Stomach (tissue), 9 donors: ENCODE measurements around the gene RANBP10. TPM values are rescaled to one million over a fixed set of nuclear protein-coding genes. Genes with fewer than 3 reads are reported as not detected.

Experiments
- DNase-seq, 2 donors: peaks; one replicate each; pipeline versions ENCODE4 v3.0.0 to v3.0.0-alpha.2; 2013 to 2019
- H3K27ac ChIP-seq, 5 donors: fragments of 200-600 bp in 4 of 5; sonication (generic) in 4 of 5; one replicate each; pipeline ENCODE4 v1.5.1; 2013 to 2019; ENCODE audit warnings: mild to moderate bottlenecking in 1 of 5, moderate library complexity in 1 of 5
- H3K27me3 ChIP-seq, 3 donors: fragments of 200-600 bp; sonication (generic); one replicate each; pipeline ENCODE4 v1.5.1; 2017 to 2019; ENCODE audit warnings: mixed run types in 1 of 3
- H3K36me3 ChIP-seq, 4 donors: fragments of 200-600 bp; sonication (generic); 1 replicate in 3 of 4; 2 replicates in 1 of 4; pipeline ENCODE4 v1.5.1; 2016 to 2019
- H3K4me1 ChIP-seq, 4 donors: fragments of 200-600 bp; sonication (generic); one replicate each; pipeline ENCODE4 v1.5.1; 2016 to 2019
- H3K4me3 ChIP-seq, 4 donors: fragments of 200-600 bp; sonication (generic) in 3 of 4; one replicate each; pipeline ENCODE4 v1.5.1; 2016 to 2019; ENCODE audit warnings: mild to moderate bottlenecking in 1 of 4
- H3K9me3 ChIP-seq, 4 donors: fragments of 200-600 bp; sonication (generic); one replicate each; pipeline ENCODE4 v1.5.1; 2016 to 2019
- EP300 ChIP-seq: sonication (generic); formaldehyde crosslinking; IDR thresholded peaks from one replicate; pipeline ENCODE4 v1.6.1; 2017; ENCODE audit warnings: antibody characterized with exemption
- POLR2A ChIP-seq, 4 donors: fragments of 450-650 bp; IDR thresholded peaks; one replicate each; pipeline ENCODE4 v1.6.1; 2016; ENCODE audit warnings: antibody characterized with exemption in 4 of 4, control low read depth in 2 of 4, mild to moderate bottlenecking in 1 of 4, moderate library complexity in 1 of 4
- POLR2AphosphoS5 ChIP-seq, 3 donors: sonication (generic); formaldehyde crosslinking; IDR thresholded peaks; one replicate each; pipeline ENCODE4 v1.6.1; 2016; ENCODE audit warnings: antibody characterized with exemption in 3 of 3
- WGBS, 5 donors: extraction: QIAGEN DNeasy Blood & Tissue Kit in 3 of 5; methylation state at CpG; one replicate each; pipeline versions ENCODE4 v1.1.5 to v1.1.7; 2013 to 2018; 5-methylcytosine and 5-hydroxymethylcytosine counted together
- intact Hi-C: fragments of 100-400 bp; cut with DNase I; formaldehyde crosslinking; loops from one replicate; pipeline ENCODE4 v1.15.1; 2023; ENCODE audit warnings: low total_unique reads
- polyA plus RNA-seq, 3 donors: library from polyadenylated mRNA; stranded (reverse); fragments of 200-250 nt; gene quantifications; one replicate each; pipeline ENCODE4 v1.2.3, GENCODE V29; 2013
- total RNA-seq, 5 donors: library from RNA; depleted of rRNA; stranded (reverse); fragments of >200 nt; gene quantifications; one replicate each; pipeline versions ENCODE4 v1.1.0 to v1.2.3, GENCODE V29; 2014 to 2016
- TF ChIP-seq, protein P1 (sequence below), 7 experiments: fragments of 450-650 bp in 4 of 7; fragments of 200-600 bp in 3 of 7; sonication (generic) in 3 of 7; IDR thresholded peaks; one replicate each; pipeline ENCODE4 v1.5.1; 2016 to 2019; ENCODE audit warnings: antibody characterized with exemption in 7 of 7, control low read depth in 2 of 7, mild to moderate bottlenecking in 1 of 7
- donor health status: healthy with polysubstance abuse.
- donor health status: Bipolar disorder and iron deficiency.
- donor health status: healthy.

The RANBP10 gene
- total and polyA plus RNA-seq, 8 donors = 2.9 to 37.3 (median 8.0) TPM

DNA sequence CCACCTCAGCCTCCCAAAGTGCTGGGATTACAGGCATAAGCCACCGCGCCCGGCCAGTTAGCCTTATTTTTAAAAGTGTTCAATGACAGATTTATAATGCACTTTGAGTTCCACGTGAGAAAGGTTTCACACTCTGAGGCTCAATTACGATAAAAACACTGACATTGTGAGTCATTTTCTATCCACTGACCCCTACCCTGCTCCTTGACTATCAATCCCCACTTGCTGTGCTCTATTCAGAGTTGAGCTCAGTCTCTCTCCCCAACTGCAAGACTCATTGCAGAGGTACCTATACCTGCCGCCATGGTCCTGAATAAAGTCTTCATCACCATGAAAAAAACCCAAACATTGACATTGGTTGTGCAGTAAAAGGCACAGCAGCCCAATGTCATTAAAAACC is 95.8 kb downstream of the RANBP10 start:
- Histone ChIP-seq H3K9me3 (no peaks in the 10 kb centered on the region), H3K27me3 (no peaks in the 10 kb centered on the region), H3K4me3 (no peak overlapping the region), H3K36me3 (no peaks in the 10 kb centered on the region), H3K4me1 (peaks cover 0 to 29% (median 6%) of the 10 kb centered on the region in 4 donors), H3K27ac (no peak overlapping the region)
- WGBS, 5 donors = 91 to 99% (median 95%) methylated on average over 6 of the region's 6 CpGs
- no peak for TF ChIP-seq EP300
- TF ChIP-seq POLR2AphosphoS5 (IDR thresholded peaks at IDR 0.05) = no peak
- TF ChIP-seq, protein P1, sequence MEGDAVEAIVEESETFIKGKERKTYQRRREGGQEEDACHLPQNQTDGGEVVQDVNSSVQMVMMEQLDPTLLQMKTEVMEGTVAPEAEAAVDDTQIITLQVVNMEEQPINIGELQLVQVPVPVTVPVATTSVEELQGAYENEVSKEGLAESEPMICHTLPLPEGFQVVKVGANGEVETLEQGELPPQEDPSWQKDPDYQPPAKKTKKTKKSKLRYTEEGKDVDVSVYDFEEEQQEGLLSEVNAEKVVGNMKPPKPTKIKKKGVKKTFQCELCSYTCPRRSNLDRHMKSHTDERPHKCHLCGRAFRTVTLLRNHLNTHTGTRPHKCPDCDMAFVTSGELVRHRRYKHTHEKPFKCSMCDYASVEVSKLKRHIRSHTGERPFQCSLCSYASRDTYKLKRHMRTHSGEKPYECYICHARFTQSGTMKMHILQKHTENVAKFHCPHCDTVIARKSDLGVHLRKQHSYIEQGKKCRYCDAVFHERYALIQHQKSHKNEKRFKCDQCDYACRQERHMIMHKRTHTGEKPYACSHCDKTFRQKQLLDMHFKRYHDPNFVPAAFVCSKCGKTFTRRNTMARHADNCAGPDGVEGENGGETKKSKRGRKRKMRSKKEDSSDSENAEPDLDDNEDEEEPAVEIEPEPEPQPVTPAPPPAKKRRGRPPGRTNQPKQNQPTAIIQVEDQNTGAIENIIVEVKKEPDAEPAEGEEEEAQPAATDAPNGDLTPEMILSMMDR (IDR thresholded peaks at IDR 0.05) = no peak
- TF ChIP-seq POLR2A (IDR thresholded peaks at IDR 0.05) = no peak
- DNase-seq = no peak
- intact Hi-C loops = no loop called here

DNA sequence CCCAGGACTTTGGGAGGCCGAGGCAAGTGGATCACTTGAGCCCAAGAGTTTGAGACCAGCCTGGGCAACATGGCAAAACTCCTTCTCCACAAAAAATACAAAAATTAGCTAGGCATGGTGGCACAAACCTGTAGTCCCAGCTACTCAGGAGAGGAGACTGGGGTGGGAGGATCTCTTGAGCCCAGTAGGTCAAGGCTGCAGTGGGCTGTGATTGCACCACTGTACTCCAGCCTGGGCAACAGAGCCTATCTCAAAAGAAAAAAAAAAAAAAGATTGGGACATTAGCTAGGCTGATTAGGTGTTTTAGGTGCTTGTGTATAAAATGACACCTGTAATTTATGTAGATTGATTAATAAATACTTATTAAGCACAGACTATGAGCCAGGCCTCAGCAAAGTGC is 97.3 kb downstream of the RANBP10 start:
- TF ChIP-seq, protein P1 (IDR thresholded peaks at IDR 0.05) = no peak
- no peak for TF ChIP-seq EP300
- no peak for TF ChIP-seq POLR2A (IDR thresholded peaks at IDR 0.05)
- no peak for TF ChIP-seq POLR2AphosphoS5 (IDR thresholded peaks at IDR 0.05)
- 92 to 100% (median 97%) methylated on average over 1 of the region's 1 CpG for WGBS, 5 donors
- no peak for DNase-seq

DNA sequence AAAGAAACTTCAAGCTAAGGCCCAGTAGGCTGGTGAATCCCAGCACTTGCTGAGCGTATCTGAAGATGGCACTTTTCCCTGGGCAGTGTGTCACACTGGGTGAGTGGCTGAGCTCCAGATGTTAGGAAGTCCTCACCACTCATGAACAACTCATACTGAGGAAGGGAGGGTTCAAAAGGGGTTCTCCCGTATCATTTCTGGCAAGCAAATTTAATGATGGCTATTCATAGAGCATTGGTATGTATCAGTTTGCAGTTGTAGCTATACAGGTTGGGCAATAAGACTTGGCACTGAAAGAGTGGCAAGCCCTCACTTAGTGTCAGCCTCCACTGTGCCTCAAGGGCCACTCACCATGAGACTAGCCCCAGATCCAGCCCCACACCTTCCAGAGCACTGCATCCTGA is 98.0 kb downstream of the RANBP10 start:
- Histone ChIP-seq H3K27me3 (no peaks in the 10 kb centered on the region), H3K4me3 (no peak overlapping the region), H3K36me3 (no peaks in the 10 kb centered on the region), H3K4me1 (peaks cover 0 to 14% (median 7%) of the 10 kb centered on the region in 4 donors), H3K27ac (no peak overlapping the region), H3K9me3 (no peaks in the 10 kb centered on the region)
- WGBS, 5 donors = 63 to 80% (median 74%) methylated on average over 2 of the region's 2 CpGs
- intact Hi-C loops = no loop called here
- TF ChIP-seq, protein P1 (IDR thresholded peaks at IDR 0.05) = no peak
- no peak for TF ChIP-seq EP300
- no peak for TF ChIP-seq POLR2A (IDR thresholded peaks at IDR 0.05)
- no peak for TF ChIP-seq POLR2AphosphoS5 (IDR thresholded peaks at IDR 0.05)
- DNase-seq = no peak

More for the DNA sequence above, 97.3 kb downstream of the RANBP10 start:
- Histone ChIP-seq H3K27me3 (no peaks in the 10 kb centered on the region), H3K36me3 (no peaks in the 10 kb centered on the region), H3K27ac (no peak overlapping the region), H3K4me1 (peaks cover 0 to 18% (median 7%) of the 10 kb centered on the region in 4 donors), H3K4me3 (no peak overlapping the region), H3K9me3 (no peaks in the 10 kb centered on the region)
- intact Hi-C loops = no loop called here

DNA sequence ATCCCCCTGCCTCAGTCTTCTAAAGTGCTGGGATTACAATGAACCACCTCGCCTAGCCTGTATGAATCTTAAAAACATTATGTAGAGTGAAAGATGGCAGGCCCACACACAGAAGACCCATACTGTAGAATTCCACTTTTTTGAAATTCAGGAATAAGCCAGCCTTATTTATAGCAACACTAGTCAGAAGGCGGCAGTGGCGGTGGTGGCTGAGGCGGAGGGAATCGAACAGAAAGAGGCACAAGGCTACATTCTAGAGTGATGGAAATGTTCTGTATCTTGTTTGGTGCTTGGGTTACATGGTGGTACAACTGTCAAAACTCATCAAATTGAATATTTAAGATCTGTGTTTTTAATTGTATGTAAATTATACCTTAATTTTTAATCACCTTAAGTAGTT is 98.6 kb downstream of the RANBP10 start:
- H3K27me3 ChIP-seq = no peaks in the 10 kb centered on the region
- intact Hi-C loops = no loop called here
- H3K4me3 ChIP-seq = no peak overlapping the region
- no peaks in the 10 kb centered on the region for H3K9me3 ChIP-seq
- DNase-seq = no peak
- TF ChIP-seq POLR2A (IDR thresholded peaks at IDR 0.05) (no peak), POLR2AphosphoS5 (IDR thresholded peaks at IDR 0.05) (no peak), EP300 (no peak)
- TF ChIP-seq, protein P1 (IDR thresholded peaks at IDR 0.05) = no peak
- H3K36me3 ChIP-seq = no peaks in the 10 kb centered on the region
- peaks cover 0 to 14% (median 7%) of the 10 kb centered on the region in 4 donors for H3K4me1 ChIP-seq
- no peak overlapping the region for H3K27ac ChIP-seq
- WGBS, 5 donors = 97 to 99% (median 97%) methylated on average over 5 of the region's 5 CpGs
